A549 (cell line): ENCODE results near the gene KCNB1. TPM values are rescaled to one million over a fixed set of nuclear protein-coding genes. Genes with fewer than 3 reads are reported as not detected.
A peak's percentile ranks its signal among the peaks of the same experiment; 100 is the strongest.

Experiments
- ATAC-seq, 2 experiments: fragments of 200-7000 bp in 1 of 2; fragments of >200 bp in 1 of 2; cut with Nextera tagmentation in 1 of 2; cut with Tn5 transposase in 1 of 2; 3 replicates each; pipeline versions ENCODE4 v1.8.0 to v1.9.1; 2018 to 2020; ENCODE audit warnings: mild to moderate bottlenecking in 1 of 2, moderate library complexity in 1 of 2
- CTCF ChIA-PET: fragments of 300-600 bp; sonication (Branson Sonifier 250); formaldehyde crosslinking; extraction: SDS; loops from one replicate; lab custom pipeline; 2021; ENCODE audit warnings: antibody characterized with exemption, inconsistent platforms; lab: Yijun Ruan, JAX
- POLR2A ChIA-PET: fragments of 350-600 bp; formaldehyde crosslinking; extraction: SDS; loops from one replicate; lab custom pipeline; 2021; ENCODE audit warnings: antibody characterized with exemption, inconsistent platforms; lab: Yijun Ruan, JAX
- DNase-seq, 2 experiments: peaks; one replicate each; pipeline versions ENCODE4 v3.0.0 to v3.0.0-alpha.2; 2011 to 2016; ENCODE audit warnings: low read depth in 1 of 2, low spot score in 1 of 2
- FAIRE-seq: peaks from 2 replicates; lab custom pipeline; 2011; peaks lifted over from hg19 to GRCh38; lab: Jason Lieb, UNC
- H3K27ac ChIP-seq, 2 experiments: fragments of >200 bp; sonication (Bioruptor Twin); formaldehyde crosslinking; 3 replicates each; pipeline ENCODE4 v1.5.1; 2016 to 2017
- H3K4me1 ChIP-seq: fragments of >200 bp; sonication (Bioruptor Twin); formaldehyde crosslinking; 3 replicates; pipeline ENCODE4 v1.6.1; 2016
- H3K4me2 ChIP-seq: fragments of >200 bp; sonication (Bioruptor Twin); formaldehyde crosslinking; 3 replicates; pipeline ENCODE4 v1.6.1; 2016
- H3K4me3 ChIP-seq: fragments of >200 bp; sonication (Bioruptor Twin); formaldehyde crosslinking; 3 replicates; pipeline ENCODE4 v1.5.1; 2016
- H3K9me3 ChIP-seq: fragments of >200 bp; sonication (Bioruptor Twin); formaldehyde crosslinking; 3 replicates; pipeline ENCODE4 v1.6.1; 2016
- BCL3 ChIP-seq: fragments of >200 bp; sonication (Bioruptor Twin); formaldehyde crosslinking; IDR thresholded peaks from 3 replicates; pipeline ENCODE4 v1.6.1; 2016
- CBX2 ChIP-seq: fragments of 200-600 bp; sonication (generic); IDR thresholded peaks from 2 replicates; pipeline ENCODE4 v1.6.1; 2016; ENCODE audit warnings: low read depth, mild to moderate bottlenecking, borderline replicate concordance
- CBX8 ChIP-seq: fragments of 200-600 bp; sonication (generic); IDR thresholded peaks from 2 replicates; pipeline ENCODE4 v1.6.1; 2016
- CHD2 ChIP-seq: fragments of 150-350 bp; IDR thresholded peaks from 2 replicates; pipeline ENCODE4 v1.6.1; 2014; ENCODE audit warnings: low read length; ENCODE audit not compliant: partially characterized antibody
- CTCF ChIP-seq: fragments of >200 bp; sonication (Bioruptor Twin); formaldehyde crosslinking; IDR thresholded peaks from 3 replicates; pipeline ENCODE4 v1.5.1; 2016
- EHF ChIP-seq: fragments of 250-450 bp; sonication (Bioruptor Pico); IDR thresholded peaks from 2 replicates; pipeline ENCODE4 v1.5.0; 2020; ENCODE audit warnings: mild to moderate bottlenecking
- FOSL2 ChIP-seq, 2 experiments: fragments of 450-650 bp in 1 of 2; fragments of >200 bp in 1 of 2; sonication (Bioruptor Twin) in 1 of 2; formaldehyde crosslinking; IDR thresholded peaks; 2 replicates each; pipeline versions ENCODE4 v1.5.0 to v1.6.1; 2016 to 2020; ENCODE audit warnings: mild to moderate bottlenecking in 1 of 2, moderate library complexity in 1 of 2
- HOXB5 ChIP-seq: fragments of 250-450 bp; sonication (Bioruptor Pico); IDR thresholded peaks from 2 replicates; pipeline ENCODE4 v1.5.0; 2020; ENCODE audit warnings: mild to moderate bottlenecking, moderate library complexity
- JUN ChIP-seq, 2 experiments: fragments of >200 bp; sonication (Bioruptor Twin); formaldehyde crosslinking; IDR thresholded peaks; 2 replicates in 1 of 2; 3 replicates in 1 of 2; pipeline ENCODE4 v1.6.1; 2016 to 2017
- NFE2L2 ChIP-seq: fragments of 150-350 bp; conservative IDR thresholded peaks from 2 replicates; pipeline ENCODE4 v1.6.1; 2014; ENCODE audit warnings: low read length
- PHF8 ChIP-seq: fragments of 200-600 bp; sonication (generic); IDR thresholded peaks from 2 replicates; pipeline ENCODE4 v1.6.1; 2016; ENCODE audit warnings: low read depth, mild to moderate bottlenecking, antibody characterized with exemption, moderate library complexity, borderline replicate concordance
- TFCP2L1 ChIP-seq: fragments of 250-450 bp; sonication (Bioruptor Pico); IDR thresholded peaks from 2 replicates; pipeline ENCODE4 v1.5.0; 2021; ENCODE audit warnings: mild to moderate bottlenecking
- TP53 ChIP-seq: fragments of 250-450 bp; sonication (Bioruptor Pico); IDR thresholded peaks from 2 replicates; pipeline ENCODE4 v1.5.0; 2021; ENCODE audit warnings: mild to moderate bottlenecking, moderate library complexity
- USF2 ChIP-seq: fragments of 450-650 bp; IDR thresholded peaks from 2 replicates; pipeline ENCODE4 v1.6.1; 2014; ENCODE audit warnings: antibody characterized with exemption
- ZNF302 ChIP-seq: fragments of 250-450 bp; sonication (Bioruptor Pico); IDR thresholded peaks from 2 replicates; pipeline ENCODE4 v1.9.0; 2021; ENCODE audit warnings: inconsistent platforms, mild to moderate bottlenecking, moderate library complexity
- whole genome bisulfite sequencing: methylation state at CpG from one replicate; pipeline ENCODE4 v1.1.6; 2017; ENCODE audit errors: missing lambda C conversion rate; 5-methylcytosine and 5-hydroxymethylcytosine counted together
- polyA plus RNA-seq, 4 experiments: library from polyadenylated mRNA; depleted of rRNA in 3 of 4; stranded (reverse); fragments of >200 nt; fragmentation: RNase III in 1 of 4; extraction: RNeasy Plus Mini Kit Qiagen cat#74134 plus additional on column Dnase treatment in 1 of 4; gene quantifications; 2 replicates in 3 of 4; 3 replicates in 1 of 4; pipeline ENCODE4 v1.2.3, GENCODE V29; 2011 to 2017

The KCNB1 gene
- polyA plus RNA-seq, 2 of the 4 experiments (the other 2 are of a cell fraction): 0.12 to 0.28 TPM

GRCh38 chr20:49398401-49399144 is 83.9 kb downstream of the KCNB1 start:
- WGBS: 62% methylated on average over 4 of the region's 4 CpGs
- H3K4me3 ChIP-seq: no peak overlapping the region
- no peak overlapping the region for H3K4me2 ChIP-seq
- H3K27ac ChIP-seq: no peak overlapping the region
- ATAC-seq (peak in 1 of 2 experiments; percentile 44; a peak in 1 of 6 replicates), FAIRE-seq (no peak), DNase-seq (peak; percentile 24 to 34)
- TF ChIP-seq USF2 (peak; percentile 68), CTCF (no peak)
- peaks cover 7% of the 10 kb centered on the region; the same call in 1 of the 3 replicates for H3K4me1 ChIP-seq
- no peaks in the 10 kb centered on the region for H3K9me3 ChIP-seq
- ChIA-PET CTCF (interaction anchor here (1.1 to 7.9 kb wide), 5 partner anchors 15 to 210 kb away, joined by 3 to 60 read pairs (median 4); no protein-coding TSS in a partner anchor), POLR2A (no interaction called here)

- peak overlapping the region in 1 of 2 experiments; percentile 42; a peak in 2 of 6 replicates for H3K27ac ChIP-seq
- FAIRE-seq (no peak), DNase-seq (peak; percentile 25 to 26), ATAC-seq (peak; percentile 47 to 60; a peak in 5 of 6 replicates)
- H3K4me1 ChIP-seq: peaks cover 7% of the 10 kb centered on the region; the same call in 1 of the 3 replicates
- H3K9me3 ChIP-seq: no peaks in the 10 kb centered on the region
- ChIA-PET POLR2A (no interaction called here), CTCF (interaction anchor here (1.1 to 7.9 kb wide), 7 partner anchors 10 to 211 kb away, joined by 3 to 60 read pairs (median 4); no protein-coding TSS in a partner anchor)
- WGBS: 44% methylated on average over 6 of the region's 6 CpGs
- no peak overlapping the region for H3K4me3 ChIP-seq
- TF ChIP-seq HOXB5 (CRISPR knock-in tag) (no peak), CHD2 (no peak), JUN (IDR thresholded peaks at IDR 0.05) (no peak), PHF8 (no peak), EHF (CRISPR knock-in tag) (no peak), TFCP2L1 (CRISPR knock-in tag) (no peak), CBX8 (no peak), BCL3 (no peak)
- no peak overlapping the region for H3K4me2 ChIP-seq
These were observed 84.9 kb downstream of the KCNB1 start for GRCh38 chr20:49397525-49397924.

- ATAC-seq: no peak
- ChIA-PET CTCF (interaction anchor here (1.5 to 7.9 kb wide), 3 partner anchors 11 to 13 kb away, joined by 4 to 60 read pairs (median 5); no protein-coding TSS in a partner anchor), POLR2A (no interaction called here)
- TF ChIP-seq CBX2 (no peak), TP53 (no peak), ZNF302 (CRISPR knock-in tag) (no peak), FOSL2 (IDR thresholded peaks at IDR 0.05) (no peak), FOSL2 (CRISPR knock-in tag; IDR thresholded peaks at IDR 0.05) (no peak), NFE2L2 (no peak), EHF (CRISPR knock-in tag) (no peak)
- no peak for DNase-seq
- 79% methylated on average over 7 of the region's 7 CpGs for WGBS
- H3K27ac ChIP-seq: no peak overlapping the region
- H3K4me3 ChIP-seq: no peak overlapping the region
- H3K4me1 ChIP-seq: peaks cover 7% of the 10 kb centered on the region; the same call in 1 of the 3 replicates
- H3K9me3 ChIP-seq: no peaks in the 10 kb centered on the region
- no peak overlapping the region for H3K4me2 ChIP-seq
- no peak for FAIRE-seq
These were observed 86.2 kb downstream of the KCNB1 start for GRCh38 chr20:49396230-49396629.
